Cardiac muscle cell (in vitro differentiated cells and primary cell): ENCODE measurements around the gene INPP5D. TPM values are rescaled to one million over a fixed set of nuclear protein-coding genes. Genes with fewer than 3 reads are reported as not detected.
"Not testable (repeated sequence)": the region's sequence is repeated elsewhere in the genome, so short reads cannot be mapped to it uniquely, and the experiment has no call there.

Source experiments
- DNase-seq, 2 donors: peaks; one replicate each; pipeline versions ENCODE4 v3.0.0 to v3.0.0-alpha.2; 2010 to 2017; ENCODE audit warnings: low read depth in 1 of 2, low spot score in 1 of 2
- H3K27ac ChIP-seq: fragments of 200-600 bp; sonication (generic); 2 replicates; pipeline ENCODE4 v1.5.1; 2016
- H3K27me3 ChIP-seq: fragments of 200-600 bp; sonication (generic); 2 replicates; pipeline ENCODE4 v1.6.0; 2016; ENCODE audit warnings: control low read depth
- H3K36me3 ChIP-seq: fragments of 200-600 bp; sonication (generic); 2 replicates; pipeline ENCODE4 v1.5.1; 2016; ENCODE audit warnings: control low read depth
- H3K4me1 ChIP-seq: fragments of 200-600 bp; sonication (generic); 2 replicates; pipeline ENCODE4 v1.8.1; 2017; ENCODE audit warnings: low read depth, mild to moderate bottlenecking, mixed run types
- H3K4me3 ChIP-seq: fragments of 200-600 bp; sonication (generic); 2 replicates; pipeline ENCODE4 v1.5.1; 2016; ENCODE audit warnings: mild to moderate bottlenecking
- H3K9me3 ChIP-seq: fragments of 200-600 bp; sonication (generic); 2 replicates; pipeline ENCODE4 v1.5.1; 2017; ENCODE audit warnings: low read depth, mild to moderate bottlenecking, control low read depth
- CTCF ChIP-seq: IDR thresholded peaks from 2 replicates; pipeline ENCODE4 v1.5.1; 2012; ENCODE audit warnings: low read depth, mild to moderate bottlenecking, low read length
- polyA plus RNA-seq: library from polyadenylated mRNA; unstranded; fragments of >200 nt; fragmentation: Nextera tagmentation; extraction: Ambion mirVana; gene quantifications from 2 replicates; pipeline ENCODE4 v1.2.1, GENCODE V29; 2016
- total RNA-seq: library from RNA; depleted of rRNA; stranded (reverse); fragments of >200 nt; gene quantifications from 2 replicates; pipeline ENCODE4 v1.2.3, GENCODE V29; 2016

Gene INPP5D
- total and polyA plus RNA-seq, 2 experiments from 2014 or later, result 4.5 to 6.8 TPM

GRCh38 chr2:233189025-233189424, 128.9 kb downstream of the INPP5D start:
- Histone ChIP-seq H3K4me3 (no peak overlapping the region), H3K27ac (no peak overlapping the region), H3K4me1 (peaks cover 28% of the 10 kb centered on the region), H3K36me3 (no peaks in the 10 kb centered on the region), H3K27me3 (no peaks in the 10 kb centered on the region), H3K9me3 (no peaks in the 10 kb centered on the region)
- no peak for DNase-seq
- no peak for TF ChIP-seq CTCF

GRCh38 chr2:233191016-233191415, 130.9 kb downstream of the INPP5D start:
- H3K9me3 ChIP-seq, H3K4me3 ChIP-seq, H3K27me3 ChIP-seq, H3K36me3 ChIP-seq, DNase-seq, H3K27ac ChIP-seq: not testable (repeated sequence)
- peaks cover 22% of the 10 kb centered on the region for H3K4me1 ChIP-seq

GRCh38 chr2:233193738-233194137, 133.6 kb downstream of the INPP5D start:
- H3K9me3 ChIP-seq, result no peaks in the 10 kb centered on the region
- peak in 1 of 2 donors; percentile 96 for DNase-seq
- H3K27me3 ChIP-seq, result no peaks in the 10 kb centered on the region
- peaks cover 17% of the 10 kb centered on the region for H3K4me1 ChIP-seq
- no peak for TF ChIP-seq CTCF
- no peaks in the 10 kb centered on the region for H3K36me3 ChIP-seq
- H3K27ac ChIP-seq, result peak overlapping the region; percentile 90
- H3K4me3 ChIP-seq, result no peak overlapping the region

GRCh38 chr2:233195027-233195426, 134.9 kb downstream of the INPP5D start:
- DNase-seq, result no peak
- Histone ChIP-seq H3K27ac (no peak overlapping the region), H3K9me3 (no peaks in the 10 kb centered on the region), H3K4me1 (peaks cover 17% of the 10 kb centered on the region), H3K36me3 (no peaks in the 10 kb centered on the region), H3K4me3 (no peak overlapping the region), H3K27me3 (no peaks in the 10 kb centered on the region)
- no peak for TF ChIP-seq CTCF

- no peak overlapping the region for H3K27ac ChIP-seq
- peaks cover 17% of the 10 kb centered on the region for H3K4me1 ChIP-seq
- no peaks in the 10 kb centered on the region for H3K36me3 ChIP-seq
- no peak overlapping the region for H3K4me3 ChIP-seq
- DNase-seq, result no peak
- H3K9me3 ChIP-seq, result no peaks in the 10 kb centered on the region
- H3K27me3 ChIP-seq, result no peaks in the 10 kb centered on the region
- no peak for TF ChIP-seq CTCF
Measured at GRCh38 chr2:233197022-233197421, 136.9 kb downstream of the INPP5D start.

DNA sequence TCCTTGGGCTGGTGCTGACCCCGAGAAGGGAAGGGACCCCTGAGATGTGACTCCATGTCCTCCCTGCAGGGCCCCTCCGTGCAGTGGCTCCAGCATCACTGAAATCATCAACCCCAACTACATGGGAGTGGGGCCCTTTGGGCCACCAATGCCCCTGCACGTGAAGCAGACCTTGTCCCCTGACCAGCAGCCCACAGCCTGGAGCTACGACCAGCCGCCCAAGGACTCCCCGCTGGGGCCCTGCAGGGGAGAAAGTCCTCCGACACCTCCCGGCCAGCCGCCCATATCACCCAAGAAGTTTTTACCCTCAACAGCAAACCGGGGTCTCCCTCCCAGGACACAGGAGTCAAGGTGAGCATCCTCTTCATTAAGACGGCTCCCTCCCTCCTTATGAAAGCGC, 137.9 kb downstream of the INPP5D start:
- Histone ChIP-seq H3K4me3 (no peak overlapping the region), H3K9me3 (no peaks in the 10 kb centered on the region)
- no peak for TF ChIP-seq CTCF

More for the DNA sequence above, 137.9 kb downstream of the INPP5D start:
- no peak overlapping the region for H3K27ac ChIP-seq
- H3K4me1 ChIP-seq, result peaks cover 17% of the 10 kb centered on the region
- no peaks in the 10 kb centered on the region for H3K36me3 ChIP-seq
- H3K27me3 ChIP-seq, result no peaks in the 10 kb centered on the region
- DNase-seq, result no peak
